ENCODE measurements around the gene ATP11A.
"Not testable (repeated sequence)": the region's sequence is repeated elsewhere in the genome, so short reads cannot be mapped to it uniquely, and the experiment has no call there.

Gene ATP11A

GRCh38 chr13:112870737-112871287, 181.0 kb downstream of the ATP11A start:
- no peak overlapping the region for H3K4ac ChIP-seq (ENCODE audit: low read depth, low read length)
- H3K79me1 ChIP-seq (ENCODE audit: low read length): no peaks in the 10 kb centered on the region
- H4K5ac ChIP-seq (ENCODE audit: low read length): no peak overlapping the region
- no peaks in the 10 kb centered on the region for H3K4me1 ChIP-seq (ENCODE audit: control insufficient read depth, low read depth, low read length)
- DNase-seq: no peak
- no peak overlapping the region for H4K8ac ChIP-seq (ENCODE audit: low read depth, low read length)
- no peaks in the 10 kb centered on the region for H3K79me2 ChIP-seq (ENCODE audit: control insufficient read depth, insufficient read depth, low read length)
- no peak overlapping the region for H3K9ac ChIP-seq (ENCODE audit: low read length)
- no peak overlapping the region for H2BK120ac ChIP-seq (ENCODE audit: low read depth, low read length)
- no peak overlapping the region for H3K18ac ChIP-seq (ENCODE audit: low read length)
- no peak overlapping the region for H2AK5ac ChIP-seq (ENCODE audit: low read length)
- no peak overlapping the region for H3K4me3 ChIP-seq (ENCODE audit: low read length)
- no peak overlapping the region for H3K23ac ChIP-seq (ENCODE audit: low read length)
- H3K27ac ChIP-seq (ENCODE audit: low read depth, low read length): no peak overlapping the region
- H3K36me3 ChIP-seq (ENCODE audit: control insufficient read depth, insufficient read depth, low read length): peaks cover 1% of the 10 kb centered on the region
- no peaks in the 10 kb centered on the region for H3K27me3 ChIP-seq (ENCODE audit: insufficient read depth, low read length, poor library complexity)
- no peak overlapping the region for H3K4me2 ChIP-seq (ENCODE audit: low read length)
- H3K56ac ChIP-seq (ENCODE audit: low read length): no peak overlapping the region
- H2BK5ac ChIP-seq (ENCODE audit: low read length): no peak overlapping the region
- no CpG with 5 or more reads among the region's 28 CpGs for WGBS (ENCODE audit: extremely low coverage, insufficient coverage, low lambda C conversion rate)
- H2BK15ac ChIP-seq (replicated peaks; ENCODE audit: low read depth): no peak overlapping the region

- Histone ChIP-seq H3K4me2 (ENCODE audit: low read length) (no peak overlapping the region), H4K5ac (ENCODE audit: low read length) (no peak overlapping the region), H3K36me3 (ENCODE audit: control insufficient read depth, insufficient read depth, low read length) (peaks cover 1% of the 10 kb centered on the region), H3K27ac (ENCODE audit: low read depth, low read length) (no peak overlapping the region), H3K27me3 (ENCODE audit: insufficient read depth, low read length, poor library complexity) (no peaks in the 10 kb centered on the region), H3K23ac (ENCODE audit: low read length) (no peak overlapping the region), H3K79me2 (ENCODE audit: control insufficient read depth, insufficient read depth, low read length) (no peaks in the 10 kb centered on the region), H3K56ac (ENCODE audit: low read length) (no peak overlapping the region), H3K79me1 (ENCODE audit: low read length) (no peaks in the 10 kb centered on the region), H2AK5ac (ENCODE audit: low read length) (no peak overlapping the region), H2BK5ac (ENCODE audit: low read length) (no peak overlapping the region), H3K18ac (ENCODE audit: low read length) (no peak overlapping the region), H3K4ac (ENCODE audit: low read depth, low read length) (no peak overlapping the region), H3K4me1 (ENCODE audit: control insufficient read depth, low read depth, low read length) (no peaks in the 10 kb centered on the region), H3K4me3 (ENCODE audit: low read length) (no peak overlapping the region), H2BK15ac (replicated peaks; ENCODE audit: low read depth) (no peak overlapping the region), H4K8ac (ENCODE audit: low read depth, low read length) (no peak overlapping the region), H2BK120ac (ENCODE audit: low read depth, low read length) (no peak overlapping the region), H3K9ac (ENCODE audit: low read length) (no peak overlapping the region)
- DNase-seq: no peak
- no CpG with 5 or more reads among the region's 12 CpGs for WGBS (ENCODE audit: extremely low coverage, insufficient coverage, low lambda C conversion rate)
Observed at GRCh38 chr13:112871742-112872141, 181.9 kb downstream of the ATP11A start.

GRCh38 chr13:112872657-112873631, 183.1 kb downstream of the ATP11A start:
- not testable (repeated sequence) for H3K4me1 ChIP-seq (ENCODE audit: control insufficient read depth, low read depth, low read length); H2AK5ac ChIP-seq (ENCODE audit: low read length); H3K36me3 ChIP-seq (ENCODE audit: control insufficient read depth, insufficient read depth, low read length); H3K4me3 ChIP-seq (ENCODE audit: low read length); H3K79me1 ChIP-seq (ENCODE audit: low read length); H3K56ac ChIP-seq (ENCODE audit: low read length); H3K27ac ChIP-seq (ENCODE audit: low read depth, low read length); H4K5ac ChIP-seq (ENCODE audit: low read length); H4K8ac ChIP-seq (ENCODE audit: low read depth, low read length); H2BK5ac ChIP-seq (ENCODE audit: low read length); H3K18ac ChIP-seq (ENCODE audit: low read length); H3K4ac ChIP-seq (ENCODE audit: low read depth, low read length); H2BK15ac ChIP-seq (replicated peaks; ENCODE audit: low read depth); H3K79me2 ChIP-seq (ENCODE audit: control insufficient read depth, insufficient read depth, low read length); H3K27me3 ChIP-seq (ENCODE audit: insufficient read depth, low read length, poor library complexity); H3K9ac ChIP-seq (ENCODE audit: low read length); H2BK120ac ChIP-seq (ENCODE audit: low read depth, low read length); H3K4me2 ChIP-seq (ENCODE audit: low read length); H3K23ac ChIP-seq (ENCODE audit: low read length)
- WGBS (ENCODE audit: extremely low coverage, insufficient coverage, low lambda C conversion rate): no CpG with 5 or more reads among the region's 25 CpGs
- DNase-seq: peak; percentile 56

GRCh38 chr13:112873851-112874750, 184.3 kb downstream of the ATP11A start:
- H2BK15ac ChIP-seq (replicated peaks; ENCODE audit: low read depth): no peak overlapping the region
- no peaks in the 10 kb centered on the region for H3K4me1 ChIP-seq (ENCODE audit: control insufficient read depth, low read depth, low read length)
- H2AK5ac ChIP-seq (ENCODE audit: low read length): no peak overlapping the region
- no peak overlapping the region for H3K9ac ChIP-seq (ENCODE audit: low read length)
- DNase-seq: peak; percentile 81
- H3K27ac ChIP-seq (ENCODE audit: low read depth, low read length): no peak overlapping the region
- no peak overlapping the region for H3K4ac ChIP-seq (ENCODE audit: low read depth, low read length)
- no peaks in the 10 kb centered on the region for H3K27me3 ChIP-seq (ENCODE audit: insufficient read depth, low read length, poor library complexity)
- H4K8ac ChIP-seq (ENCODE audit: low read depth, low read length): no peak overlapping the region
- H3K4me2 ChIP-seq (ENCODE audit: low read length): no peak overlapping the region
- H3K79me1 ChIP-seq (ENCODE audit: low read length): no peaks in the 10 kb centered on the region
- no peak overlapping the region for H3K23ac ChIP-seq (ENCODE audit: low read length)
- H3K18ac ChIP-seq (ENCODE audit: low read length): no peak overlapping the region
- WGBS (ENCODE audit: extremely low coverage, insufficient coverage, low lambda C conversion rate): no CpG with 5 or more reads among the region's 40 CpGs
- peaks cover 2% of the 10 kb centered on the region for H3K36me3 ChIP-seq (ENCODE audit: control insufficient read depth, insufficient read depth, low read length)
- no peak overlapping the region for H3K56ac ChIP-seq (ENCODE audit: low read length)
- no peak overlapping the region for H3K4me3 ChIP-seq (ENCODE audit: low read length)
- H3K79me2 ChIP-seq (ENCODE audit: control insufficient read depth, insufficient read depth, low read length): no peaks in the 10 kb centered on the region
- H2BK120ac ChIP-seq (ENCODE audit: low read depth, low read length): no peak overlapping the region
- no peak overlapping the region for H2BK5ac ChIP-seq (ENCODE audit: low read length)
- no peak overlapping the region for H4K5ac ChIP-seq (ENCODE audit: low read length)

- Histone ChIP-seq H3K36me3 (ENCODE audit: control insufficient read depth, insufficient read depth, low read length) (peaks cover 2% of the 10 kb centered on the region), H4K5ac (ENCODE audit: low read length) (no peak overlapping the region), H4K8ac (ENCODE audit: low read depth, low read length) (no peak overlapping the region), H3K4ac (ENCODE audit: low read depth, low read length) (no peak overlapping the region), H3K56ac (ENCODE audit: low read length) (no peak overlapping the region), H3K23ac (ENCODE audit: low read length) (no peak overlapping the region), H3K4me3 (ENCODE audit: low read length) (no peak overlapping the region), H2BK120ac (ENCODE audit: low read depth, low read length) (no peak overlapping the region), H2BK15ac (replicated peaks; ENCODE audit: low read depth) (no peak overlapping the region), H2AK5ac (ENCODE audit: low read length) (no peak overlapping the region), H3K27me3 (ENCODE audit: insufficient read depth, low read length, poor library complexity) (no peaks in the 10 kb centered on the region), H3K4me1 (ENCODE audit: control insufficient read depth, low read depth, low read length) (no peaks in the 10 kb centered on the region), H3K18ac (ENCODE audit: low read length) (no peak overlapping the region), H3K9ac (ENCODE audit: low read length) (no peak overlapping the region), H3K4me2 (ENCODE audit: low read length) (no peak overlapping the region), H3K79me2 (ENCODE audit: control insufficient read depth, insufficient read depth, low read length) (no peaks in the 10 kb centered on the region), H3K27ac (ENCODE audit: low read depth, low read length) (no peak overlapping the region), H2BK5ac (ENCODE audit: low read length) (no peak overlapping the region), H3K79me1 (ENCODE audit: low read length) (no peaks in the 10 kb centered on the region)
- no peak for DNase-seq
- no CpG with 5 or more reads among the region's 19 CpGs for WGBS (ENCODE audit: extremely low coverage, insufficient coverage, low lambda C conversion rate)
Observed at GRCh38 chr13:112874751-112875300, 185.0 kb downstream of the ATP11A start.
